Panc1 (cell line): ENCODE data around the gene PTP4A2.

ENCODE experiments used
- POLR2AphosphoS5 ChIP-seq: IDR thresholded peaks from 2 replicates; pipeline ENCODE4 v1.6.1; 2012; ENCODE audit warnings: mild to moderate bottlenecking, low read depth, low read length, moderate library complexity
- SIN3A ChIP-seq: IDR thresholded peaks from 2 replicates; pipeline ENCODE4 v1.6.1; 2012; ENCODE audit warnings: low read depth, mild to moderate bottlenecking, low read length, moderate library complexity, borderline replicate concordance; ENCODE audit not compliant: insufficient read depth
- TCF7L2 ChIP-seq: IDR thresholded peaks from 2 replicates; pipeline ENCODE4 v1.6.1; 2011; ENCODE audit warnings: mild to moderate bottlenecking, low read depth, low read length, inconsistent platforms
- TF ChIP-seq, protein P1 (sequence below): fragments of 450-650 bp; IDR thresholded peaks from 2 replicates; pipeline ENCODE4 v1.5.1; 2017; ENCODE audit warnings: mild to moderate bottlenecking
- TF ChIP-seq, protein P2 (sequence below), 2 experiments: IDR thresholded peaks; 2 replicates each; pipeline ENCODE4 v1.6.1; 2011 to 2012; ENCODE audit warnings: low read depth in 2 of 2, control low read depth in 1 of 2, low read length in 1 of 2, mild to moderate bottlenecking in 1 of 2, moderate library complexity in 1 of 2; ENCODE audit not compliant: insufficient read depth in 1 of 2

DNA sequence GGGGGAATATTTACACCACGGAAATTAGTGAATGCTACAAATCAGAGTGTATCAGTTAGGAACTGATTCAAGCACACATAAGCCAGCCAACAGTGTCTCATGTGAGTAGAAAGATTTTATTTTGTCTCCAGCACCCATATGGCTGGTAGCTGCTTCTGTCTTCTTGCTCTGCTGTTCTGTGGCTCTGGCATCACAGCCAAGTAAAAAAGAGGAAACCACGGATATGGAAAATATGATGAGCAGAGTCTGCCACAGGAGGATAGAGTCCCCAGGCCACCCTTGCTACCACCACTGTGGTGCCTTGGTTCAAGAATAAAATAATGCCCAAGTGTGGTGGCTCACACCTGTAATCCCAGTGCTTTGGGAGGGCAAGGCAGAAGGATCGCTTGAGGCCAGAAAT lies 68.7 kb downstream of the PTP4A2 start:
- TF ChIP-seq, protein P1, sequence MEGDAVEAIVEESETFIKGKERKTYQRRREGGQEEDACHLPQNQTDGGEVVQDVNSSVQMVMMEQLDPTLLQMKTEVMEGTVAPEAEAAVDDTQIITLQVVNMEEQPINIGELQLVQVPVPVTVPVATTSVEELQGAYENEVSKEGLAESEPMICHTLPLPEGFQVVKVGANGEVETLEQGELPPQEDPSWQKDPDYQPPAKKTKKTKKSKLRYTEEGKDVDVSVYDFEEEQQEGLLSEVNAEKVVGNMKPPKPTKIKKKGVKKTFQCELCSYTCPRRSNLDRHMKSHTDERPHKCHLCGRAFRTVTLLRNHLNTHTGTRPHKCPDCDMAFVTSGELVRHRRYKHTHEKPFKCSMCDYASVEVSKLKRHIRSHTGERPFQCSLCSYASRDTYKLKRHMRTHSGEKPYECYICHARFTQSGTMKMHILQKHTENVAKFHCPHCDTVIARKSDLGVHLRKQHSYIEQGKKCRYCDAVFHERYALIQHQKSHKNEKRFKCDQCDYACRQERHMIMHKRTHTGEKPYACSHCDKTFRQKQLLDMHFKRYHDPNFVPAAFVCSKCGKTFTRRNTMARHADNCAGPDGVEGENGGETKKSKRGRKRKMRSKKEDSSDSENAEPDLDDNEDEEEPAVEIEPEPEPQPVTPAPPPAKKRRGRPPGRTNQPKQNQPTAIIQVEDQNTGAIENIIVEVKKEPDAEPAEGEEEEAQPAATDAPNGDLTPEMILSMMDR, result no peak
- TF ChIP-seq POLR2AphosphoS5, result no peak
- TF ChIP-seq SIN3A, result no peak
- TF ChIP-seq, protein P2, sequence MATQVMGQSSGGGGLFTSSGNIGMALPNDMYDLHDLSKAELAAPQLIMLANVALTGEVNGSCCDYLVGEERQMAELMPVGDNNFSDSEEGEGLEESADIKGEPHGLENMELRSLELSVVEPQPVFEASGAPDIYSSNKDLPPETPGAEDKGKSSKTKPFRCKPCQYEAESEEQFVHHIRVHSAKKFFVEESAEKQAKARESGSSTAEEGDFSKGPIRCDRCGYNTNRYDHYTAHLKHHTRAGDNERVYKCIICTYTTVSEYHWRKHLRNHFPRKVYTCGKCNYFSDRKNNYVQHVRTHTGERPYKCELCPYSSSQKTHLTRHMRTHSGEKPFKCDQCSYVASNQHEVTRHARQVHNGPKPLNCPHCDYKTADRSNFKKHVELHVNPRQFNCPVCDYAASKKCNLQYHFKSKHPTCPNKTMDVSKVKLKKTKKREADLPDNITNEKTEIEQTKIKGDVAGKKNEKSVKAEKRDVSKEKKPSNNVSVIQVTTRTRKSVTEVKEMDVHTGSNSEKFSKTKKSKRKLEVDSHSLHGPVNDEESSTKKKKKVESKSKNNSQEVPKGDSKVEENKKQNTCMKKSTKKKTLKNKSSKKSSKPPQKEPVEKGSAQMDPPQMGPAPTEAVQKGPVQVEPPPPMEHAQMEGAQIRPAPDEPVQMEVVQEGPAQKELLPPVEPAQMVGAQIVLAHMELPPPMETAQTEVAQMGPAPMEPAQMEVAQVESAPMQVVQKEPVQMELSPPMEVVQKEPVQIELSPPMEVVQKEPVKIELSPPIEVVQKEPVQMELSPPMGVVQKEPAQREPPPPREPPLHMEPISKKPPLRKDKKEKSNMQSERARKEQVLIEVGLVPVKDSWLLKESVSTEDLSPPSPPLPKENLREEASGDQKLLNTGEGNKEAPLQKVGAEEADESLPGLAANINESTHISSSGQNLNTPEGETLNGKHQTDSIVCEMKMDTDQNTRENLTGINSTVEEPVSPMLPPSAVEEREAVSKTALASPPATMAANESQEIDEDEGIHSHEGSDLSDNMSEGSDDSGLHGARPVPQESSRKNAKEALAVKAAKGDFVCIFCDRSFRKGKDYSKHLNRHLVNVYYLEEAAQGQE (IDR thresholded peaks at IDR 0.05; ENCODE audit: insufficient read depth in 1 of 2, low read depth in 2 of 2, low read length in 1 of 2), result no peak
- no peak for TF ChIP-seq TCF7L2
